A549 (cell line): Measurements from ENCODE around the gene TP53BP2.

Experiments used
- JUNB ChIP-seq: fragments of >200 bp; sonication (Bioruptor Twin); formaldehyde crosslinking; IDR thresholded peaks from 2 replicates; pipeline ENCODE4 v1.6.1; 2016
- MYC ChIP-seq: IDR thresholded peaks from 2 replicates; pipeline ENCODE4 v1.6.1; 2012; ENCODE audit warnings: mild to moderate bottlenecking, inconsistent platforms, low read length, improper control_type of control experiment, borderline replicate concordance
- SMC3 ChIP-seq: fragments of >200 bp; sonication (Bioruptor Twin); formaldehyde crosslinking; IDR thresholded peaks from 3 replicates; pipeline ENCODE4 v1.6.1; 2018; ENCODE audit warnings: inconsistent platforms
- TP53 ChIP-seq: fragments of 250-450 bp; sonication (Bioruptor Pico); IDR thresholded peaks from 2 replicates; pipeline ENCODE4 v1.5.0; 2021; ENCODE audit warnings: mild to moderate bottlenecking, moderate library complexity
- TF ChIP-seq, protein P1 (sequence below): fragments of 200-600 bp; sonication (generic); IDR thresholded peaks from 2 replicates; pipeline ENCODE4 v1.6.1; 2016; ENCODE audit warnings: antibody characterized with exemption, mild to moderate bottlenecking, moderate library complexity
- TF ChIP-seq, protein P2 (sequence below): fragments of >200 bp; sonication (Bioruptor Twin); formaldehyde crosslinking; IDR thresholded peaks from 3 replicates; pipeline ENCODE4 v1.5.1; 2016
- TF ChIP-seq, protein P3 (sequence below): fragments of 450-650 bp; IDR thresholded peaks from 2 replicates; pipeline ENCODE4 v1.6.1; 2014; ENCODE audit warnings: antibody characterized with exemption
- TF ChIP-seq, protein P4 (sequence below): IDR thresholded peaks from 2 replicates; pipeline ENCODE4 v1.6.1; 2012
- TF ChIP-seq, protein P5 (sequence below): fragments of 250-450 bp; sonication (Bioruptor Pico); IDR thresholded peaks from 2 replicates; pipeline ENCODE4 v1.5.0; 2021; ENCODE audit warnings: mild to moderate bottlenecking, moderate library complexity, borderline replicate concordance
- TF ChIP-seq, protein P6 (sequence below): fragments of 150-350 bp; IDR thresholded peaks from 2 replicates; pipeline ENCODE4 v1.6.1; 2014; ENCODE audit warnings: low read depth, mild to moderate bottlenecking, low read length
- TF ChIP-seq, protein P7 (sequence below): IDR thresholded peaks from 2 replicates; pipeline ENCODE4 v1.6.1; 2012

DNA sequence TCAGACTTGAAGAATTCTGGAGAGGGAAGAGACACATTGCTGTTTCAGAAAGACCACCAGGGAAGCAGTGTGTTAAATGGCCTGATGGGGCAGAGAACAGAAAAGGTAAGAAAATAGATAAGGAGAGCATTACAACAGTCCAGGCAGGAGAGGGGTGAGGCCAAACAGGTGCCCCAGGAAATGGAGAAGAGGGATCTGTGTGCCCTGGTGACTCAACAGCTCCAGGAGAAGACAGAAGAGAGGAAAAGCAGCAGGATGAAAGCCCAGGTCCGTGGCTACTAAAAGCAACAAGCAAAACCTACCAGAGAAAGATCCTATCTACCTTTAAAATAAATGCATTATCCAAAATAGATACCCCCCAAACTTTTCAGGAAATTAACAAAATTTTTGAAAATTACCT, 9.2 kb downstream of the TP53BP2 start:
- TF ChIP-seq SMC3 (no peak), TP53 (CRISPR knock-in tag) (no peak), JUNB (no peak), MYC (no peak)
- TF ChIP-seq, protein P1, sequence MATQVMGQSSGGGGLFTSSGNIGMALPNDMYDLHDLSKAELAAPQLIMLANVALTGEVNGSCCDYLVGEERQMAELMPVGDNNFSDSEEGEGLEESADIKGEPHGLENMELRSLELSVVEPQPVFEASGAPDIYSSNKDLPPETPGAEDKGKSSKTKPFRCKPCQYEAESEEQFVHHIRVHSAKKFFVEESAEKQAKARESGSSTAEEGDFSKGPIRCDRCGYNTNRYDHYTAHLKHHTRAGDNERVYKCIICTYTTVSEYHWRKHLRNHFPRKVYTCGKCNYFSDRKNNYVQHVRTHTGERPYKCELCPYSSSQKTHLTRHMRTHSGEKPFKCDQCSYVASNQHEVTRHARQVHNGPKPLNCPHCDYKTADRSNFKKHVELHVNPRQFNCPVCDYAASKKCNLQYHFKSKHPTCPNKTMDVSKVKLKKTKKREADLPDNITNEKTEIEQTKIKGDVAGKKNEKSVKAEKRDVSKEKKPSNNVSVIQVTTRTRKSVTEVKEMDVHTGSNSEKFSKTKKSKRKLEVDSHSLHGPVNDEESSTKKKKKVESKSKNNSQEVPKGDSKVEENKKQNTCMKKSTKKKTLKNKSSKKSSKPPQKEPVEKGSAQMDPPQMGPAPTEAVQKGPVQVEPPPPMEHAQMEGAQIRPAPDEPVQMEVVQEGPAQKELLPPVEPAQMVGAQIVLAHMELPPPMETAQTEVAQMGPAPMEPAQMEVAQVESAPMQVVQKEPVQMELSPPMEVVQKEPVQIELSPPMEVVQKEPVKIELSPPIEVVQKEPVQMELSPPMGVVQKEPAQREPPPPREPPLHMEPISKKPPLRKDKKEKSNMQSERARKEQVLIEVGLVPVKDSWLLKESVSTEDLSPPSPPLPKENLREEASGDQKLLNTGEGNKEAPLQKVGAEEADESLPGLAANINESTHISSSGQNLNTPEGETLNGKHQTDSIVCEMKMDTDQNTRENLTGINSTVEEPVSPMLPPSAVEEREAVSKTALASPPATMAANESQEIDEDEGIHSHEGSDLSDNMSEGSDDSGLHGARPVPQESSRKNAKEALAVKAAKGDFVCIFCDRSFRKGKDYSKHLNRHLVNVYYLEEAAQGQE: no peak
- TF ChIP-seq, protein P2, sequence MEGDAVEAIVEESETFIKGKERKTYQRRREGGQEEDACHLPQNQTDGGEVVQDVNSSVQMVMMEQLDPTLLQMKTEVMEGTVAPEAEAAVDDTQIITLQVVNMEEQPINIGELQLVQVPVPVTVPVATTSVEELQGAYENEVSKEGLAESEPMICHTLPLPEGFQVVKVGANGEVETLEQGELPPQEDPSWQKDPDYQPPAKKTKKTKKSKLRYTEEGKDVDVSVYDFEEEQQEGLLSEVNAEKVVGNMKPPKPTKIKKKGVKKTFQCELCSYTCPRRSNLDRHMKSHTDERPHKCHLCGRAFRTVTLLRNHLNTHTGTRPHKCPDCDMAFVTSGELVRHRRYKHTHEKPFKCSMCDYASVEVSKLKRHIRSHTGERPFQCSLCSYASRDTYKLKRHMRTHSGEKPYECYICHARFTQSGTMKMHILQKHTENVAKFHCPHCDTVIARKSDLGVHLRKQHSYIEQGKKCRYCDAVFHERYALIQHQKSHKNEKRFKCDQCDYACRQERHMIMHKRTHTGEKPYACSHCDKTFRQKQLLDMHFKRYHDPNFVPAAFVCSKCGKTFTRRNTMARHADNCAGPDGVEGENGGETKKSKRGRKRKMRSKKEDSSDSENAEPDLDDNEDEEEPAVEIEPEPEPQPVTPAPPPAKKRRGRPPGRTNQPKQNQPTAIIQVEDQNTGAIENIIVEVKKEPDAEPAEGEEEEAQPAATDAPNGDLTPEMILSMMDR: no peak
- TF ChIP-seq, protein P3, sequence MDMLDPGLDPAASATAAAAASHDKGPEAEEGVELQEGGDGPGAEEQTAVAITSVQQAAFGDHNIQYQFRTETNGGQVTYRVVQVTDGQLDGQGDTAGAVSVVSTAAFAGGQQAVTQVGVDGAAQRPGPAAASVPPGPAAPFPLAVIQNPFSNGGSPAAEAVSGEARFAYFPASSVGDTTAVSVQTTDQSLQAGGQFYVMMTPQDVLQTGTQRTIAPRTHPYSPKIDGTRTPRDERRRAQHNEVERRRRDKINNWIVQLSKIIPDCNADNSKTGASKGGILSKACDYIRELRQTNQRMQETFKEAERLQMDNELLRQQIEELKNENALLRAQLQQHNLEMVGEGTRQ: no peak
- TF ChIP-seq, protein P4, sequence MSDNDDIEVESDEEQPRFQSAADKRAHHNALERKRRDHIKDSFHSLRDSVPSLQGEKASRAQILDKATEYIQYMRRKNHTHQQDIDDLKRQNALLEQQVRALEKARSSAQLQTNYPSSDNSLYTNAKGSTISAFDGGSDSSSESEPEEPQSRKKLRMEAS: no peak
- TF ChIP-seq, protein P5, sequence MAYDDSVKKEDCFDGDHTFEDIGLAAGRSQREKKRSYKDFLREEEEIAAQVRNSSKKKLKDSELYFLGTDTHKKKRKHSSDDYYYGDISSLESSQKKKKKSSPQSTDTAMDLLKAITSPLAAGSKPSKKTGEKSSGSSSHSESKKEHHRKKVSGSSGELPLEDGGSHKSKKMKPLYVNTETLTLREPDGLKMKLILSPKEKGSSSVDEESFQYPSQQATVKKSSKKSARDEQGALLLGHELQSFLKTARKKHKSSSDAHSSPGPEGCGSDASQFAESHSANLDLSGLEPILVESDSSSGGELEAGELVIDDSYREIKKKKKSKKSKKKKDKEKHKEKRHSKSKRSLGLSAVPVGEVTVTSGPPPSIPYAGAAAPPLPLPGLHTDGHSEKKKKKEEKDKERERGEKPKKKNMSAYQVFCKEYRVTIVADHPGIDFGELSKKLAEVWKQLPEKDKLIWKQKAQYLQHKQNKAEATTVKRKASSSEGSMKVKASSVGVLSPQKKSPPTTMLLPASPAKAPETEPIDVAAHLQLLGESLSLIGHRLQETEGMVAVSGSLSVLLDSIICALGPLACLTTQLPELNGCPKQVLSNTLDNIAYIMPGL (CRISPR knock-in tag): no peak
- TF ChIP-seq, protein P6, sequence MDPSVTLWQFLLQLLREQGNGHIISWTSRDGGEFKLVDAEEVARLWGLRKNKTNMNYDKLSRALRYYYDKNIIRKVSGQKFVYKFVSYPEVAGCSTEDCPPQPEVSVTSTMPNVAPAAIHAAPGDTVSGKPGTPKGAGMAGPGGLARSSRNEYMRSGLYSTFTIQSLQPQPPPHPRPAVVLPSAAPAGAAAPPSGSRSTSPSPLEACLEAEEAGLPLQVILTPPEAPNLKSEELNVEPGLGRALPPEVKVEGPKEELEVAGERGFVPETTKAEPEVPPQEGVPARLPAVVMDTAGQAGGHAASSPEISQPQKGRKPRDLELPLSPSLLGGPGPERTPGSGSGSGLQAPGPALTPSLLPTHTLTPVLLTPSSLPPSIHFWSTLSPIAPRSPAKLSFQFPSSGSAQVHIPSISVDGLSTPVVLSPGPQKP: no peak
- TF ChIP-seq, protein P7, sequence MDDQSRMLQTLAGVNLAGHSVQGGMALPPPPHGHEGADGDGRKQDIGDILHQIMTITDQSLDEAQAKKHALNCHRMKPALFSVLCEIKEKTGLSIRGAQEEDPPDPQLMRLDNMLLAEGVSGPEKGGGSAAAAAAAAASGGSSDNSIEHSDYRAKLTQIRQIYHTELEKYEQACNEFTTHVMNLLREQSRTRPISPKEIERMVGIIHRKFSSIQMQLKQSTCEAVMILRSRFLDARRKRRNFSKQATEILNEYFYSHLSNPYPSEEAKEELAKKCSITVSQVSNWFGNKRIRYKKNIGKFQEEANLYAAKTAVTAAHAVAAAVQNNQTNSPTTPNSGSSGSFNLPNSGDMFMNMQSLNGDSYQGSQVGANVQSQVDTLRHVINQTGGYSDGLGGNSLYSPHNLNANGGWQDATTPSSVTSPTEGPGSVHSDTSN: no peak
